Gastrocnemius medialis (tissue), 4 donors: ENCODE results near the gene SCARB1. TPM values are rescaled to one million over a fixed set of nuclear protein-coding genes. Genes with fewer than 3 reads are reported as not detected.

ENCODE experiments used
- ATAC-seq, 2 donors: fragments of 150-250 bp; one replicate each; pipeline ENCODE4 v1.9.1; 2016
- DNase-seq, 2 donors: peaks; one replicate each; pipeline ENCODE4 v3.0.0-alpha.2; 2019
- H3K27ac ChIP-seq, 4 donors: fragments of 200-600 bp; sonication (generic); 1 replicate in 1 of 4; 2 replicates in 3 of 4; pipeline ENCODE4 v1.5.1; 2016 to 2018; ENCODE audit warnings: mild to moderate bottlenecking in 2 of 4, moderate library complexity in 1 of 4
- H3K27me3 ChIP-seq, 3 donors: fragments of 200-600 bp; sonication (generic) in 2 of 3; 1 replicate in 1 of 3; 2 replicates in 2 of 3; pipeline versions ENCODE4 v1.5.1 to v1.6.0; 2016 to 2019; ENCODE audit warnings: mild to moderate bottlenecking in 1 of 3, moderate library complexity in 1 of 3
- H3K36me3 ChIP-seq, 2 donors: fragments of 200-600 bp; sonication (generic) in 1 of 2; one replicate each; pipeline ENCODE4 v1.5.1; 2017 to 2018
- H3K4me1 ChIP-seq, 2 donors: fragments of 200-600 bp; sonication (generic) in 1 of 2; one replicate each; pipeline ENCODE4 v1.5.1; 2016 to 2017; ENCODE audit warnings: mild to moderate bottlenecking in 2 of 2
- H3K4me3 ChIP-seq, 4 donors: fragments of 200-600 bp; sonication (generic) in 3 of 4; 1 replicate in 1 of 4; 2 replicates in 3 of 4; pipeline ENCODE4 v1.5.1; 2016 to 2019; ENCODE audit warnings: mild to moderate bottlenecking in 2 of 4
- H3K9me3 ChIP-seq, 3 donors: fragments of 200-600 bp; sonication (generic) in 2 of 3; 1 replicate in 1 of 3; 2 replicates in 2 of 3; pipeline ENCODE4 v1.5.1; 2016 to 2019
- POLR2A ChIP-seq, 2 donors: fragments of 450-650 bp; IDR thresholded peaks; one replicate each; pipeline ENCODE4 v1.6.1; 2017; ENCODE audit warnings: antibody characterized with exemption in 2 of 2, mild to moderate bottlenecking in 2 of 2, moderate library complexity in 2 of 2
- in situ Hi-C, 4 donors: fragments of 200-750 bp; cut with MboI; loops; one replicate each; pipeline versions ENCODE4 v1.15.0 to v1.8.0; 2017; ENCODE audit warnings: low sequenced_read_pairs in 4 of 4
- intact Hi-C: fragments of 100-400 bp; cut with DNase I; formaldehyde crosslinking; loops from one replicate; pipeline ENCODE4 v1.15.1; 2023; ENCODE audit warnings: low total_unique reads
- total RNA-seq, 4 donors: library from RNA; depleted of rRNA; stranded (reverse); fragments of >200 nt; gene quantifications; one replicate each; pipeline versions ENCODE4 v1.1.0 to v1.2.3, GENCODE V29; 2016
- TF ChIP-seq, protein P1 (sequence below), 5 experiments: fragments of 450-650 bp in 3 of 5; fragments of 200-600 bp in 2 of 5; sonication (generic) in 2 of 5; IDR thresholded peaks in 4 of 5; conservative IDR thresholded peaks in 1 of 5; 1 replicate in 4 of 5; 2 replicates in 1 of 5; pipeline ENCODE4 v1.5.1; 2016 to 2019; ENCODE audit warnings: antibody characterized with exemption in 5 of 5, mild to moderate bottlenecking in 3 of 5, moderate library complexity in 3 of 5

Gene SCARB1
- total RNA-seq, 4 donors from 2014 or later: 5.4 to 8.7 (median 6.2) TPM

DNA sequence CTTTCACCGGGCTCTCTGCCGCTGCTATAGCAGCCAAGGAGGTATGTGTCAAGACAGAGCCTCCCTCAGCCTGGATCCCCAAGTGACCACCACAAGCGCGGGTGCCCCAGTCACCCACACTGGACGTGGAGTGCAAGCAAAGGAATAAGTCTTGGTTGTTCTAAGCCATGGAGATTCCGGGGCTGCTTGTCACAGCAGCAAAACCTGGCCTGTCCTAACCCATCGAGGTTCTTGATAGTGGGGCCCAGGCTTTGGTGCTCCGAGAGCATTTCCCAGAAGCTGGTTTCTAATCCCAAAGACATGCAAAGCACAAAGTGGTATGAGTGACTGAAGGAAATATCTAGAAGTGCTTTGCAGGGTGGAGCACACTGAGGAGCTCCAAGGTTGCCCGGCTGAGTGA lies 51.3 kb downstream of the SCARB1 start:
- intact Hi-C loops: no loop called here
- H3K4me1 ChIP-seq: no peaks in the 10 kb centered on the region
- no peaks in the 10 kb centered on the region for H3K9me3 ChIP-seq
- ATAC-seq: no peak
- no peaks in the 10 kb centered on the region for H3K27me3 ChIP-seq
- in situ Hi-C loops: no loop called here
- no peak for TF ChIP-seq POLR2A (IDR thresholded peaks at IDR 0.05)
- TF ChIP-seq, protein P1, sequence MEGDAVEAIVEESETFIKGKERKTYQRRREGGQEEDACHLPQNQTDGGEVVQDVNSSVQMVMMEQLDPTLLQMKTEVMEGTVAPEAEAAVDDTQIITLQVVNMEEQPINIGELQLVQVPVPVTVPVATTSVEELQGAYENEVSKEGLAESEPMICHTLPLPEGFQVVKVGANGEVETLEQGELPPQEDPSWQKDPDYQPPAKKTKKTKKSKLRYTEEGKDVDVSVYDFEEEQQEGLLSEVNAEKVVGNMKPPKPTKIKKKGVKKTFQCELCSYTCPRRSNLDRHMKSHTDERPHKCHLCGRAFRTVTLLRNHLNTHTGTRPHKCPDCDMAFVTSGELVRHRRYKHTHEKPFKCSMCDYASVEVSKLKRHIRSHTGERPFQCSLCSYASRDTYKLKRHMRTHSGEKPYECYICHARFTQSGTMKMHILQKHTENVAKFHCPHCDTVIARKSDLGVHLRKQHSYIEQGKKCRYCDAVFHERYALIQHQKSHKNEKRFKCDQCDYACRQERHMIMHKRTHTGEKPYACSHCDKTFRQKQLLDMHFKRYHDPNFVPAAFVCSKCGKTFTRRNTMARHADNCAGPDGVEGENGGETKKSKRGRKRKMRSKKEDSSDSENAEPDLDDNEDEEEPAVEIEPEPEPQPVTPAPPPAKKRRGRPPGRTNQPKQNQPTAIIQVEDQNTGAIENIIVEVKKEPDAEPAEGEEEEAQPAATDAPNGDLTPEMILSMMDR (IDR thresholded peaks at IDR 0.05 in 4 of 5, conservative IDR thresholded peaks at IDR 0.05 in 1 of 5): no peak
- no peak overlapping the region for H3K27ac ChIP-seq
- H3K36me3 ChIP-seq: peaks cover 0 to 9% of the 10 kb centered on the region in 2 donors
- no peak overlapping the region for H3K4me3 ChIP-seq
- no peak for DNase-seq

DNA sequence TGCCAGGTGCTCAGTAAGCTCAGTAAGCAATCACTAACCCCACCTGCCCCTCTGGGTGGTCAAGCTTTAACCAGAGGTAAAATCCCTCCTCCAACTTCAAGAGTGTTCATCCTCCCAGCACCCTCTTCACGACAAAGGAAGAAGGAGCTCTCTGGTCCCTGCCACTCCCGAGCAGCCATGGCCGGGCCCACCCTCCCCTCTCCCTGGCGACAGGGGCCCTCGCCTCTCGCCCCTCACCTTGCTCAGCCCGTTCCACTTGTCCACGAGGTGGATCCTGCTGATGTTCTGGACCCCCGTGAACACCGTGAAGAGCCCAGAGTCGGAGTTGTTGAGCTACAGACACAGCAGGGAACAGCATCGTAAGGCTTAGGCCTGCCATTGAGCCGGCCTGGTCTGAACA lies 52.0 kb downstream of the SCARB1 start:
- in situ Hi-C loops: no loop called here
- H3K4me3 ChIP-seq: no peak overlapping the region
- H3K4me1 ChIP-seq: no peaks in the 10 kb centered on the region
- no peaks in the 10 kb centered on the region for H3K9me3 ChIP-seq
- intact Hi-C loops: no loop called here
- ATAC-seq (no peak), DNase-seq (no peak)
- H3K27me3 ChIP-seq: no peaks in the 10 kb centered on the region
- TF ChIP-seq, protein P1 (IDR thresholded peaks at IDR 0.05 in 4 of 5, conservative IDR thresholded peaks at IDR 0.05 in 1 of 5): no peak
- TF ChIP-seq POLR2A (IDR thresholded peaks at IDR 0.05): no peak
- H3K27ac ChIP-seq: no peak overlapping the region
- H3K36me3 ChIP-seq: peaks cover 0 to 9% of the 10 kb centered on the region in 2 donors

DNA sequence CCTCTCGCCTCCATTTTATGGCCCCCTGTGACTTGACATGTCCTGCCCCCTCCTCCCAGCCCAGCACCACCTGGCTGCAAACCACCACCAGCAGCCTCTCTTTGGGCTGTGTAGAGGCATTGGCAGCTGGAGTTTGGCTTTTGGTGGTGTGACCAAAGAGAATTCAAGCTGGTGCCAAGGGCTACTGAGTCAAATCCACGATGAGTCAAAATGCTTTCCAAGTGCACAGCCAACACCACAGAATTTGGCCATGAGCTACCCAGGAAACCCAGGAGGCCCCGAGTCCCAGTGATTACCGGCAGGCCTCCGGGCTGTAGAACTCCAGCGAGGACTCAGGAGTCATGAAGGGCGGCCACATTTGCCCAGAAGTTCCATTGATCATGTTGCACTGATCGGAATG lies 53.8 kb downstream of the SCARB1 start:
- Histone ChIP-seq H3K27ac (no peak overlapping the region), H3K4me3 (no peak overlapping the region), H3K36me3 (peaks cover 0 to 9% of the 10 kb centered on the region in 2 donors), H3K9me3 (no peaks in the 10 kb centered on the region), H3K4me1 (peaks cover 0 to 1% of the 10 kb centered on the region in 2 donors), H3K27me3 (no peaks in the 10 kb centered on the region)
- no peak for DNase-seq
- in situ Hi-C loops: no loop called here
- ATAC-seq: no peak
- intact Hi-C loops: no loop called here
- TF ChIP-seq POLR2A (IDR thresholded peaks at IDR 0.05): no peak
- TF ChIP-seq, protein P1 (IDR thresholded peaks at IDR 0.05 in 4 of 5, conservative IDR thresholded peaks at IDR 0.05 in 1 of 5): no peak

GRCh38 chr12:124809391-124809790 lies 54.3 kb downstream of the SCARB1 start:
- TF ChIP-seq POLR2A (IDR thresholded peaks at IDR 0.05): no peak
- TF ChIP-seq, protein P1 (IDR thresholded peaks at IDR 0.05 in 4 of 5, conservative IDR thresholded peaks at IDR 0.05 in 1 of 5): no peak

DNA sequence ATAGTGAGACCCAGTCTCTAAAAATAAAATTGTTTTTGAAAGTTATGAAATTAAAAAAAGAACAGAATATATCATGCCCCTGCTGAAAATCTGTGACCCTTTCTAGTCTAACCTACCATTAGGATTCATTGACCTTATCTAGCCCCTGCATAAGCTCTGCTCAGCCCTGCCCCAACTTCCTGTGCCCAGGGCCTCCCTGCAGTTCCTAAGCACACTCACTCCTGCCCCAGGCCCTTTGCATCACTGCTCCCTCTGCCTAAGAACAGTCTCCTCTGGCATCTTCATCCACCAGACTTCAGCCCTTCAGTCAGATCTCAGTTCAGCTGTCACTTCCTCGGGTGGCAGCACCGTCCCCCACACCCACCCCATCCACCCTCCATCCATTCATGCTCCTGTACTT lies 55.4 kb downstream of the SCARB1 start:
- Histone ChIP-seq H3K36me3 (peaks cover 0 to 8% of the 10 kb centered on the region in 2 donors), H3K4me1 (peaks cover 5 to 11% of the 10 kb centered on the region in 2 donors), H3K27ac (no peak overlapping the region), H3K4me3 (no peak overlapping the region), H3K27me3 (no peaks in the 10 kb centered on the region), H3K9me3 (no peaks in the 10 kb centered on the region)
- intact Hi-C loops: no loop called here
- ATAC-seq (no peak), DNase-seq (no peak)
- no peak for TF ChIP-seq POLR2A (IDR thresholded peaks at IDR 0.05)
- TF ChIP-seq, protein P1 (IDR thresholded peaks at IDR 0.05 in 4 of 5, conservative IDR thresholded peaks at IDR 0.05 in 1 of 5): no peak
- in situ Hi-C loops: no loop called here

More at GRCh38 chr12:124809391-124809790, 54.3 kb downstream of the SCARB1 start:
- Histone ChIP-seq H3K9me3 (no peaks in the 10 kb centered on the region), H3K36me3 (peaks cover 0 to 9% of the 10 kb centered on the region in 2 donors), H3K4me1 (peaks cover 4 to 6% of the 10 kb centered on the region in 2 donors), H3K27me3 (no peaks in the 10 kb centered on the region), H3K27ac (no peak overlapping the region), H3K4me3 (no peak overlapping the region)
- ATAC-seq (no peak), DNase-seq (no peak)
- in situ Hi-C loops: no loop called here
- intact Hi-C loops: no loop called here
